Right hindlimb (tissue), 1 donor: ENCODE results near the gene GAS7.
A peak's percentile ranks its signal among the peaks of the same experiment; 100 is the strongest.

ENCODE experiments used
- DNase-seq: peaks from one replicate; pipeline ENCODE4 v3.0.0-alpha.2; 2018

GAS7 gene

DNA sequence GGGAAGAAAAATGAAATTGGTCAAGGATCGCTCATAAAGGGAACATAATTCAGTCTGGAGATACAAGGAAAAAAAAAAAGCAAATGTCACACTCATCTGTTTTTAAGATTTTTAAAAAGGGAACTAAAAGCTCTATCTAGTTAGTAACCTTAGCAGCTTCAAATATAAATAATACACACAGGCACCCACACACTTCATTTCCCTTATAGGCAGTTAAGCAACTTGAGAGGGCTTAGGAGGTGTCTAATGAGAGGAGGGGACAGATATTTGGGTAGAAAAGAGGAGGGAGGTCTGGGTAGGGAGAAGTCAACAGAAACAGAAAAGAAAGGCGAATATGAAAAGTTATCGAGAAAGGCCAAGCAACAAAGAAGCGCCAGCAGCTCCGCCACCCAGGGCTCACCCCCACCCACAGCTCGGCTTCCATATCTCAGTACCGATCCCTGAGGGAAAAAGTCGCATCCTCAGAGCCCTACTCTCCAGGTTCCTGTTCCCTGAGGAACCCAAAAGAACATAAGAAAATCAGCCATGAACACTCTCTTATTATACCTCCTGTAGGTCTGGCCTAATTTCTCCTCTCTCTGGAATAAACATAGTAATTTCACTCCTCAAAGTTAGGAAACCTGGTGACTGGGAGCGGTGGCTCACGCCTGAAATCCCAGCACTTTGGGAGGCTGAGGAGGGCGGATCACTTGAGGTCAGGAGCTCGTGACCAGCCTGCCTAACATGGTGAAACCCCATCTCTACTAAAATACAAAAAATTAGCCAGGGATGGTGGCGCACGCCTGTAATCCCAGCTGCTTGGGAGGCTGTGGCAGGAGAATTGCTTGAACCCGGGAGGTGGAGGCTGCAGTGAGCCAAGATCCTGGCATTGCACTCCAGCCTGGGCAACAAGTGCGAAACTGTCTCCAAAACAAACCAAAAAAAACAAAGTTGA lies 223.7 kb downstream of the GAS7 start:
- no peak for DNase-seq

DNA sequence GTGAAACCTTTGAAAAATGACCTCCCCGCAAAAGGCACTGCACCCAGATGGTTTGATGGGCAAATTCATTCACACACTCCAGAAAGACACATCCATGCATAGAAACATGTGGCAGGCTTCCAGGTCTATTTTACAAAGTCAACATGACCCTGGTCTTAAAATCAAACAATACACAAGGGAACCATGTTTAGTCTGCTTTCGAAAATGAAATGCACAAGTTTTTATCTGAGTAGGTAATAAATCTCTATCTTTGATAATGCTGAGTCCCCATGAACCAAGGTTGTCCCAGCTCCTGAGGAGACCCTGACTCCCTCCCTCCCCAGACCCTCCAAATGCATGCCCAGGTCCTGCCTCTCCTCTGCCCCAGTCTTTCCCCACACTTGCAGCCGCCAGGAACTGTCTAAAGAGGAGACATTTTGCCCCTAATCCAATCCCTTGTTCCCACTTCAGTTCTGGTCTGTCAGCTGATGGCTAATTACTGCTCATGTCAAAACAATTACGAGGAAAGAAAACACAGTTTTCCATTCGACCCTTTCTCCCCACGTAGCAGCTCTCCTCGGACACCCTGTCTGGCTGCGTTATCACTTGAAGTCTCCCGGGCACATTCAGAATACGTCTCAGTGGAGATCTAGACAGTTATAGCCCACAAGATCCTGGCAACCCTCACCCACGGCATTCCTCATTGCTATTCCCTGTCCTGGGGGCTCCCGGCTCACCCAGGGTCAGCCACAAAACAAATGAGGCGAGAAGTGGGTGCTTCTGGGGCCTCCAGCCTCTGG lies 224.5 kb downstream of the GAS7 start:
- no peak for DNase-seq

DNA sequence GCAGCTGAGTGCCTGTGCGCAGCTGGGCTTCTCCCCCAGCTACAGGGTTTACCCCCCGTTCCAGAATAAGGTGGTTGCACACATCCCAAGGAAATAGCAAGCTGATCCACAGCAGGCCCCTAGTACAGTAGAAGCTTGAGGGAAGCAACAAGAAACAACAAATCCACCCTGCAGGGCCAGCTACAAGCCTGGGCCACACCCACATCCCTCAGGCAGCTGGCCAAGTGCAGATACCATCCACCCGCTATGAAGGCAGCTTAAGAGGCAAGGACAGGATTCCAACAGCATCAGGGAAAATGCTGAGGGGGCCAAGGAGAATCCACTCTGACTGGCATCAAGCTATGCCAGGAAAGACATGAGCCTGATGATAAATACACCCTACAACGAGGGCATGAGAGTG lies 226.4 kb downstream of the GAS7 start:
- peak; percentile 83 for DNase-seq

DNA sequence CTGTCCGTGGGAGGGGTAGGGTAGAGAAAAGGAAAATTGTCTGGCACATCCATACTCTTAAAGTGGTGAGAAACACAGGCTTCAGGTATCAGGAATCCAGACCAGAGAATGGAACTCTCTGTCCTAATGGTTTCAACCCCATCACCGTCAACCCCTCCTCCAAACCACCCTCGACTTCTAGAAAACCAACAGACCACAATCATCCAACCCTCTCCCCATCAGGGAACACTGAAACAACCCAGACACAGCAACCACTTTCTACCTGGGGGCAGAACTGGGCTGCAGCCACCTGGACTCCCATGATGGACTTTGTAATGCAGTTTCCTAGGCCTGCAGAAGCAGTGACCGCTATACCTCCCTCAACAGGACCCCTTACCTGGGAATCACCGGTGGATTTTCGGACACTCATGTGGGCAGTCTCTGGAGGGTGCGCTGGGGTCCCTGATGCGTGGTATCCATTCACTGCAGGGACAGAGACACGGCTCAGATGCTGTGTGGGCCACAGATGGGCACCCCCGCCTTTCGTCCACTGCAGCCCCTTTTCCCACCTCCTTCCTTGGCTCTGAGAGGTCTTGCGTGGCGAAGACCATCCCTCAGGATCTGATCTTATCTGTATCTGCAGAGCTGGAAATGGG lies 229.0 kb downstream of the GAS7 start:
- no peak for DNase-seq

GRCh38 chr17:9968881-9969280 lies 229.5 kb downstream of the GAS7 start:
- no peak for DNase-seq

- DNase-seq = no peak
Measured at GRCh38 chr17:9968008-9968407, 230.4 kb downstream of the GAS7 start.

GRCh38 chr17:9959377-9959981 lies 238.9 kb downstream of the GAS7 start:
- DNase-seq = peak; percentile 68

- DNase-seq = no peak
Measured at GRCh38 chr17:9958586-9959281, 239.7 kb downstream of the GAS7 start.

GRCh38 chr17:9957244-9957643 lies 241.2 kb downstream of the GAS7 start:
- DNase-seq = no peak

GRCh38 chr17:9956474-9957131 lies 241.8 kb downstream of the GAS7 start:
- DNase-seq = no peak

DNA sequence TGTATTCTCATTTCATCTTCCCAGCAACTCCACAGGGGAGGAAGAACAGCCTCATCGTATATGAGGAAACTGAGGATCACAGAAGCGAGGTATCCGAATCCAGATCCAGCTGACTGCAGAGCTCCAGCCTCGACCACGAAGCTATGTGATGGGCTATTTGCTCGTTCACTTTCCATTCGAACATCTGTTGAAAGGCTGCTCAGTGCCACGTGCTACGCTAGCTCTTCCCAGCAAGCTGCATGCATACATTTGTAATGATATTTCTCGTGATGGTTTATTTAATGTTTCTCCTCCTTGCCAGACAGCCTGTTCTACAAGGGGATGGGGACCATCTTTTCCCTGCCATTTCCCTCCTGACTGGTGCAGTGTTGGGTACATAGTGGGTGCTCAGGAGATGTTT lies 244.9 kb downstream of the GAS7 start:
- no peak for DNase-seq

GRCh38 chr17:9951803-9952202 lies 246.6 kb downstream of the GAS7 start:
- DNase-seq = no peak

DNA sequence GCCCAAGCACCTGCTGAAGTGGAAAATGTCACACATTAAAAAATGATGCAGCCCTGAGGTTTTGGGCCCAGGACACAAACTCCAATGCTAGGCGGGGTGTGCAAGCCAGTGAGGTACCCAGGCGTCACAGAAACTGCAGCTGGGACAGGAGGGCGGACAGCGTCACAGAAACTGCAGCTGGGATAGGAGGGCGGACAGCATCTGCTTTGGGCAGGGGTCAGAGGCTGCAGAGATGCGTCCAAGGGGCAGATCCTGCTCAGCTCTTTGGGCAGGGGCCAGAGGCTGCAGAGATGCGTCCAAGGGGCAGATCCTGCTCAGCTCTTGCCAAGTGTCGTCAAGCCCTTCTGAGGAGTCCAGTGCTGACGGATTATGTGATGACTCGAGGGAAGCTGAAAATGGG lies 249.5 kb downstream of the GAS7 start:
- no peak for DNase-seq

GRCh38 chr17:9944704-9945103 lies 253.7 kb downstream of the GAS7 start:
- DNase-seq = no peak

DNA sequence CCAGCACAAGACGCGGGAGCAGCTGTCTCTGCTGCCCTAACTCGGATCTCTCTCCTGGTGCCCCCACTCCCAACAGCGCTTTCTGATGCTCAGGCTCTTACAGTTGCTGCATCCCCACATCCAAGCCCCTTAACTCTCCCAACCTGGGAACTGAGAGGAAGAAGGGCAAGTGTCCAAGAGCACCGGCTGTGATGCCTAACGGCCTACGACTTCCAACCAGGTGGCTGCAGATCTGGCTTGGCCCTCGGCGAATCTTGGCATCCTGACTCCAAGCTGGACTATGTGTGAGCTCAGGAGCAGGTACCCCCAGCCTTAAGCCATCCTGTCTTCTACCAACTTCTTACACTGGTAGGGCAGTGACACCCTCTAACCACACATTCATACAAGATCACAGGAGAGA lies 255.1 kb downstream of the GAS7 start:
- no peak for DNase-seq

DNA sequence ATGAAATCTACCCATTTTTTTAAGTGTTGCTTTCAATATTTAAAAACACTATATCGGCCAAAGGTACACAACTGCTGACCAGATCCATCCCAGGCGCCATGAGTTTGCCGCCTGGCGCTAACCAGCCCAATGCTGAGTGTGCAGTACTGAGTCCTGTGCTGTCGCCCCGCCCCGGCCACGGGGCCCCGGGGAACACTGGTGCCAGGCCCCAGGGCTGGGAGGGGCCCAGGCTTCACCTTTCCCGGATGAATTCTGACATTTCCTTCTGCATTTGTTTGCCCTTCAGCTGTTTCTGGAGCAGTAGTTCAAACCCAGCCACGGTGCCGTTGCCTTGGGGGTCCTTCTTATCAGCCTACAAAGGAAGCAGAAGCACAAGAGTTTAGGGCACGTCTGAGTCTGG lies 255.5 kb downstream of the GAS7 start:
- no peak for DNase-seq

GRCh38 chr17:9941305-9941704 lies 257.1 kb downstream of the GAS7 start:
- DNase-seq = no peak

DNA sequence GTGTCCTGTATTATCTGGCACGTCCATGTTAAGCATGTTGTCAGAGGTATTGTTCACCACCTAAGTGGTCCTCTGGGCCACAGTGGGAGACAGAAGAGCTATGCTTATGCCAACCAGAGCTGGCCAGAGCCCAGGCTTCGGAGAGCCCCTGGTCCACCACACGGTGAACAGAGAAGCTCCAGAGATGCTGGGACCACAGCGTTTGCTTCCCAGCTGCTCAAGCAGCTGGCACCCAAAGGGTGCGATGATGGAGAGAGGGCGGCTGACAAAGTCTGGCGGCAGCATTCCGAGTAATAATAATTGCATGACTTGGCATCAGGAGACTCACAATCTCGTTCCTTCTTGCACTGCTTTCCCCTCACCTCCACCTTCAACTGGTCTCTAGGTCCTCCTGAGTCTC lies 257.6 kb downstream of the GAS7 start:
- DNase-seq = no peak

DNA sequence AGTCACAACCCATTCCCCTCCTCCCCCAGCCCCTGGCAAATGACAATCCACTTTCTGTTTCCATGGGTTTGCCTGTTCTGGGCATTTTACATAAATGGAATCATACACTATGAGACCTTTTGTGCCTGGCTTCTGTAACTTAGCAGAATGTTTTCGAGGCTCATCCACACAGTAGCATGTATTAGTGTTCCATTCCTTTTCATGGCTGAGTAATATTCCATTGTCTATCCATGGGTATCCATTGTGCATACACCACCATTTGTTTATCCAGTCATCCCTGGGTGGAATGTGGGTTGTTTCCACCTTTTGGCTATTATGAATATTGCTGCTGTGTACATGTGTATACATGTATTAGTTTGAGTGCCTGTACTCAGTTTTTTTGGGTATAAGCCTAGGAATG lies 259.6 kb downstream of the GAS7 start:
- DNase-seq = no peak

GRCh38 chr17:9937901-9938300 lies 260.5 kb downstream of the GAS7 start:
- DNase-seq = no peak

DNA sequence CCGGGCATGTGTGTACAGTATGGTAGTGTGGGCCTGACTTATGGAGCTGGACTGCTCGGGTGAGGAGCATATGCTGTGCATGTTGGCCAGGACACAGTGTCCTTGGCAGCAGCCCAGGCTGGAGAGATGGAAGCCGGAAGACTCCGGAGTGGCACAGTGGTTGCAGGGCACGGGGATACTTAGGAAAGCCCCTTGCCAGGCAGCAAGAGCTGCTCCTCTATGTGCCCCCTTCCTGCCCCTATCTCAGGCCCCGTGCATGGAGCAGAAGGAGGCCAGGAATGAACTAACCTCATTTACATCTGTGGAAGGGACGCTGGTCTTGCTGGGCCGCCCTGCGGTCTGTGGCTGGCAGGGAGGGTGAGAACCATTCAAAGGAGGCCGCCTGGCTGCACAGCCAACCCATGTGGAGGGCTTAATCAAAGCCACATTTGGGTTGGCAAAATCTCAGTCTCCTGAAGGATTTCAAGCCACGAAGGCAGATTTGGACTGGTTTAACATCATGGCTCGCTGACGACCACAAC lies 261.1 kb downstream of the GAS7 start:
- DNase-seq = peak; percentile 80

- no peak for DNase-seq
Measured at GRCh38 chr17:9936095-9936494, 262.3 kb downstream of the GAS7 start.
